Peyer's patch (tissue), 4 donors: ENCODE data around the gene TMEM132D. TPM values are rescaled to one million over a fixed set of nuclear protein-coding genes. Genes with fewer than 3 reads are reported as not detected.

Experiments used
- DNase-seq, 3 donors: peaks; one replicate each; pipeline ENCODE4 v3.0.0-alpha.2; 2017 to 2019
- H3K27ac ChIP-seq, 4 donors: fragments of 200-600 bp; sonication (generic); one replicate each; pipeline ENCODE4 v1.5.1; 2016 to 2019
- H3K27me3 ChIP-seq, 2 donors: fragments of 200-600 bp; sonication (generic); one replicate each; pipeline ENCODE4 v1.5.1; 2019
- H3K36me3 ChIP-seq, 3 donors: fragments of 200-600 bp; sonication (generic); one replicate each; pipeline ENCODE4 v1.5.1; 2016 to 2019
- H3K4me1 ChIP-seq, 4 donors: fragments of 200-600 bp; sonication (generic); one replicate each; pipeline ENCODE4 v1.5.1; 2016 to 2019
- H3K4me3 ChIP-seq, 4 donors: fragments of 200-600 bp; sonication (generic); 1 replicate in 3 of 4; 2 replicates in 1 of 4; pipeline ENCODE4 v1.5.1; 2016 to 2019; ENCODE audit warnings: mild to moderate bottlenecking in 1 of 4
- H3K9me3 ChIP-seq, 4 donors: fragments of 200-600 bp; sonication (generic); one replicate each; pipeline ENCODE4 v1.5.1; 2016 to 2019; ENCODE audit warnings: mild to moderate bottlenecking in 1 of 4
- POLR2A ChIP-seq, 2 donors: fragments of 450-650 bp; IDR thresholded peaks; one replicate each; pipeline ENCODE4 v1.5.1; 2017; ENCODE audit warnings: antibody characterized with exemption in 2 of 2, mild to moderate bottlenecking in 2 of 2, moderate library complexity in 2 of 2
- total RNA-seq, 4 donors: library from RNA; depleted of rRNA; stranded (reverse); fragments of >200 nt; gene quantifications; one replicate each; pipeline ENCODE4 v1.1.0, GENCODE V29; 2016
- TF ChIP-seq, protein P1 (sequence below), 6 experiments: fragments of 450-650 bp in 4 of 6; fragments of 200-600 bp in 2 of 6; sonication (generic) in 1 of 6; IDR thresholded peaks; one replicate each; pipeline ENCODE4 v1.5.1; 2017 to 2019; ENCODE audit warnings: antibody characterized with exemption in 6 of 6, mild to moderate bottlenecking in 3 of 6, moderate library complexity in 1 of 6

Gene TMEM132D
- total RNA-seq, 4 donors from 2014 or later, result 0.27 to 1.7 (median 0.41) TPM

DNA sequence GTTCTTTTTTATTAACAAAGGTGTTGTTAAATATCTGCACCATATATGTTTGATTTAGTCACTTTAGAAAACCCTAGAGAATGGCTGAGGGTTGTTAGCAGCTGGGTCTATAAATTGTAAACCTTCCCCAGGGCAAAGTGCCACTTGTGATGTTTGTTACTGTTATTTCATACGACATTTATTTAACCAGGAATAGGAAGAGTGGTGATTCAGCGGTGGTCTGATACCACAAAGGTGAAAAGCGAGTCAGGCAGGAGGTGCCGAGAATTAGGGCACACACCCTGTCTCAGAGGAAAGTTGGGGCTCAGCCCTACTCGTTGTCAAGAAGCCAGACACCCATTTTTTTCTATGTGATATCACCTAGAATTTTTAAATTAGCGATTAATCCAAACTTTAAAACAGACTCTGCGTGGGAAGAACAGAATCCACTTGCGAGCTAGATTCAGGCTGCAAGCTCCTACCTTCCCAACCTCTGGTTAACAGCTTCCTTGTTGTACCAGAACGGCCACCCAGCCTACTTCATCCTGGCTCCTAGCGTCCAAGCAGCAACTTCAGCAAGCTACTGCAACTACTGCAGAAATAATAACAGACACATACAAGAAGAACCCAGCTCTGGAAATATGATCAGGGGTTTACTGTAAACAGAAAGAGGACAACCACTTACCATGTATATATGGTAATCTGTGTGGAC lies 126.7 kb downstream of the TMEM132D start:
- no peak overlapping the region for H3K4me3 ChIP-seq

DNA sequence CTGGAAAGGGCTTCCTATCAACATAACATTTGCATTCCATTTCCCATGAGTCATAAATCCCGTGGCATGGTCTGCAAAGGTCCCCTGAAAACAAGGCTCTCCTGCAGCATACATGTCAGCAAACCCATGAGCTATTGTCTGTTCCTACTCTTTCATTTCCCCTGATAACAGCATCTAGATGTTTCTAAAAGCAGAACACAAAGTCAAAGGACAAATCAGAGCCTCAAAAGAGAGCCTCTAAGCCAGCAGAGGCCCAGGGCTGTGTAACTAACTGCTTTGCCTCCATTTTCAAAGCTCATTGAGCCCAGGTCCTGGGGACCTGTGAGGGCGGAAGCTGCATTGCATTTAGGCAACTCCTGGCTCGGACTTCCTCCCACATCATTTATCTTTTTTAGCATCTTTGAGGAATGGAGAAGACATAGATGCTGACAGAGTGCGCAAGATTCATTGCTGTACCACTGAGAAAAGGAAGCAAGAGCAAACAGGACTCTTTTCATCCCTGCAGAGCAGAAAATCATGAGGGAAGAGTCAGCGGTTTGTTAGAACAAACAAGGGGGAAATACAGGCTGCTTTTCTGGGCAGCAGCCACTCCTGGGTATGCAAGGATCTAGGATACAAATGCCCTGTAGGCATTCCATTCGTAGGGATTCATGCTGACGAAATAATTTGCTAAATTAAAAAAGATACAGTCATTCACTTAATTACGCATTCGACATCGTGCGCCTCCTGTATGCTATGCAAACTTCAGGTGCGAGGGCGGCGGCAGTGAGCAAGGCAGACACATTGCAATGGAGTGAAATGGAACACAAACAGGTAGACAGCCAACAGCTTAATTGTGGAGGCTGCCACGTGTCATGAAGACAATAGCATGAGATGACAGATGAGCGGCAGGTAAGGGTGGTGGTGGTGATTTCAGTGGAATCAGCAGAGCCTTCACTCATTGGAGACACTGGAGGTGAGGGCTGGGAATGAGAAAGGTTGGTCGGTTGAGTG lies 131.0 kb downstream of the TMEM132D start:
- H3K4me3 ChIP-seq, result no peak overlapping the region
- H3K9me3 ChIP-seq, result no peaks in the 10 kb centered on the region
- no peak for DNase-seq
- no peaks in the 10 kb centered on the region for H3K27me3 ChIP-seq
- no peak overlapping the region for H3K27ac ChIP-seq
- TF ChIP-seq POLR2A (IDR thresholded peaks at IDR 0.05), result no peak
- TF ChIP-seq, protein P1, sequence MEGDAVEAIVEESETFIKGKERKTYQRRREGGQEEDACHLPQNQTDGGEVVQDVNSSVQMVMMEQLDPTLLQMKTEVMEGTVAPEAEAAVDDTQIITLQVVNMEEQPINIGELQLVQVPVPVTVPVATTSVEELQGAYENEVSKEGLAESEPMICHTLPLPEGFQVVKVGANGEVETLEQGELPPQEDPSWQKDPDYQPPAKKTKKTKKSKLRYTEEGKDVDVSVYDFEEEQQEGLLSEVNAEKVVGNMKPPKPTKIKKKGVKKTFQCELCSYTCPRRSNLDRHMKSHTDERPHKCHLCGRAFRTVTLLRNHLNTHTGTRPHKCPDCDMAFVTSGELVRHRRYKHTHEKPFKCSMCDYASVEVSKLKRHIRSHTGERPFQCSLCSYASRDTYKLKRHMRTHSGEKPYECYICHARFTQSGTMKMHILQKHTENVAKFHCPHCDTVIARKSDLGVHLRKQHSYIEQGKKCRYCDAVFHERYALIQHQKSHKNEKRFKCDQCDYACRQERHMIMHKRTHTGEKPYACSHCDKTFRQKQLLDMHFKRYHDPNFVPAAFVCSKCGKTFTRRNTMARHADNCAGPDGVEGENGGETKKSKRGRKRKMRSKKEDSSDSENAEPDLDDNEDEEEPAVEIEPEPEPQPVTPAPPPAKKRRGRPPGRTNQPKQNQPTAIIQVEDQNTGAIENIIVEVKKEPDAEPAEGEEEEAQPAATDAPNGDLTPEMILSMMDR (IDR thresholded peaks at IDR 0.05), result no peak
- H3K36me3 ChIP-seq, result no peaks in the 10 kb centered on the region
- no peaks in the 10 kb centered on the region for H3K4me1 ChIP-seq

More for the DNA sequence above, 126.7 kb downstream of the TMEM132D start:
- H3K9me3 ChIP-seq, result no peaks in the 10 kb centered on the region
- no peaks in the 10 kb centered on the region for H3K36me3 ChIP-seq
- TF ChIP-seq, protein P1 (IDR thresholded peaks at IDR 0.05), result no peak
- TF ChIP-seq POLR2A (IDR thresholded peaks at IDR 0.05), result no peak
- H3K27ac ChIP-seq, result no peak overlapping the region
- DNase-seq, result no peak
- H3K27me3 ChIP-seq, result no peaks in the 10 kb centered on the region
- no peaks in the 10 kb centered on the region for H3K4me1 ChIP-seq

DNA sequence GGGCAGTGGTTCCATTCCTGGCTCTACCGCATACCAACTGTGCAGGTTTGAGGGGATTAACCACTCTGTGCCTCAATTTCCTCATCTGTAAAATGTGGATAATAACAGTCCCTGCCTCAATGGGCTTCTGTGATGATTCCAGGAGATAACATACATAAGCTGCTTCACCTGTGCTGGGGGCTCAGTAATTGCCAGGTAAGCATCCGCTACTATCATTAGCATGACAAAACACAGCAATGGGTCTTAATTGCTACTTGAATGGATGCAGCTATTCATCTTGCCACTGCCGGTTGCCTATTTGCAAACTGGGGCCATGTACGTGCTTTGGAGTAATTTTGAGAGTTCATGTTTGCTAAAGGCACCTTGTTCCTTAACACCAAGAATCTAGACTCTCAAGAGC lies 132.6 kb downstream of the TMEM132D start:
- H3K4me3 ChIP-seq, result no peak overlapping the region
- H3K9me3 ChIP-seq, result no peaks in the 10 kb centered on the region
- no peaks in the 10 kb centered on the region for H3K4me1 ChIP-seq
- TF ChIP-seq, protein P1 (IDR thresholded peaks at IDR 0.05), result no peak
- no peak for TF ChIP-seq POLR2A (IDR thresholded peaks at IDR 0.05)
- no peaks in the 10 kb centered on the region for H3K27me3 ChIP-seq
- DNase-seq, result no peak
- H3K36me3 ChIP-seq, result no peaks in the 10 kb centered on the region
- no peak overlapping the region for H3K27ac ChIP-seq

DNA sequence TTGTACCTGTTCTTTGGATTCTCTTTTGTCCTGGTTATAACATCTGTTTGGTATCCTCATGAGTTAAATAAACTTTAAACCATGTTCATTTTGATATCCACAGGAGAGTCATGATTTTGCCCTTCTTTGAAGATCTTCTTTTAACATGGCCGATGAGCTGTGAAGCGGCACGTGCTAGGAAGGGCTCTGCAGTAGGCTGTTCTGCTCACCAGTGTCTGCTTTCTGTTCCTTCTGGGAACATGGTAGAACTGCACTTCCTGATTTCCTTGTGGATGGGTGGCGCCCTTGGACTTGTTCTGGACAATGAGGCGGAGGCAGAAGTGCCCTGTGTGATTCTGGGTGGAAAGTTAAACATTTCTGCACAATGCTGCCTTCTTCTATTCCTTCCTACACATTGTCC lies 138.1 kb downstream of the TMEM132D start:
- H3K9me3 ChIP-seq, result no peaks in the 10 kb centered on the region
- no peaks in the 10 kb centered on the region for H3K27me3 ChIP-seq
- TF ChIP-seq, protein P1 (IDR thresholded peaks at IDR 0.05), result no peak
- TF ChIP-seq POLR2A (IDR thresholded peaks at IDR 0.05), result no peak
- H3K27ac ChIP-seq, result no peak overlapping the region
- H3K4me1 ChIP-seq, result no peaks in the 10 kb centered on the region
- H3K4me3 ChIP-seq, result no peak overlapping the region
- DNase-seq, result no peak
- H3K36me3 ChIP-seq, result no peaks in the 10 kb centered on the region

DNA sequence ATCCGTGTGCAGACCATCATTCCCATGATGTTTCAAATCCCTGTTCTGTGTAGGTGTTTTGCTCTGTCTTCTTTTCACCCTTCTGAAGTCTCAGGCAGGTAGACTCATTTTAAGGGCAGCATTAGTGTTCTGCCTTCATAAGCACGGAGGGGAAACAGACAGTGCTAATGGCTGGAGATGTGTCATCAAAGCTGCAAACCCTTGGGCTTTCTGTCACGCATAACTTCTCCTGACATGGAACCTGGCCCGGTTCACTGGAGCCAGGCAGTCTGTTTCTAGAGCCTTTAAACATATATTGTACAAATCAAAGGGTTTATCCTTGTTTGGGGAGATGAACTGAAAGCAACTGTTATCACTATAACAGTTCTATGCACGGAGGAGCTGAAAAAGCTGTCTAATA lies 141.4 kb downstream of the TMEM132D start:
- H3K27ac ChIP-seq, result no peak overlapping the region
- no peak overlapping the region for H3K4me3 ChIP-seq
- no peaks in the 10 kb centered on the region for H3K36me3 ChIP-seq
- DNase-seq, result no peak
- no peak for TF ChIP-seq POLR2A (IDR thresholded peaks at IDR 0.05)
- TF ChIP-seq, protein P1 (IDR thresholded peaks at IDR 0.05), result no peak
- no peaks in the 10 kb centered on the region for H3K9me3 ChIP-seq
- H3K27me3 ChIP-seq, result no peaks in the 10 kb centered on the region
- H3K4me1 ChIP-seq, result no peaks in the 10 kb centered on the region
